Endodermal cell (in vitro differentiated cells): ENCODE data around the gene FAM89B. TPM values are rescaled to one million over a fixed set of nuclear protein-coding genes. Genes with fewer than 3 reads are reported as not detected.
A peak's percentile ranks its signal among the peaks of the same experiment; 100 is the strongest.

Experiments used
- DNase-seq: peaks from one replicate; pipeline ENCODE4 v3.0.0-alpha.2; 2017
- H3K27ac ChIP-seq: 2 replicates; pipeline ENCODE4 v1.5.1; 2013; ENCODE audit warnings: mild to moderate bottlenecking, low read depth, low read length, moderate library complexity
- H3K27me3 ChIP-seq: 2 replicates; pipeline ENCODE4 v1.6.1; 2013; ENCODE audit warnings: mild to moderate bottlenecking, low read length, moderate library complexity; ENCODE audit not compliant: insufficient read depth, control insufficient read depth, poor library complexity, severe bottlenecking
- H3K36me3 ChIP-seq: 2 replicates; pipeline ENCODE4 v1.7.0; 2013; ENCODE audit warnings: mild to moderate bottlenecking, low read length, moderate library complexity; ENCODE audit not compliant: control insufficient read depth, insufficient read depth
- H3K4me1 ChIP-seq: one replicate; pipeline ENCODE4 v1.7.0; 2013; ENCODE audit warnings: low read length; ENCODE audit not compliant: control insufficient read depth, insufficient read depth
- H3K4me3 ChIP-seq: 2 replicates; pipeline ENCODE4 v1.5.1; 2013; ENCODE audit warnings: mild to moderate bottlenecking, low read length, moderate library complexity
- H3K9ac ChIP-seq: 2 replicates; pipeline ENCODE4 v1.6.1; 2013; ENCODE audit warnings: mild to moderate bottlenecking, low read length, moderate library complexity; ENCODE audit not compliant: poor library complexity, severe bottlenecking; ENCODE audit errors: extremely low read depth
- H3K9me3 ChIP-seq: 2 replicates; pipeline ENCODE4 v1.6.1; 2013; ENCODE audit warnings: mild to moderate bottlenecking, low read length, moderate library complexity; ENCODE audit not compliant: control insufficient read depth
- H3K27ac Mint-ChIP-seq: 2 replicates; pipeline ENCODE4 v1.8.0; 2020; ENCODE audit warnings: mixed read lengths
- H3K27me3 Mint-ChIP-seq: 2 replicates; pipeline ENCODE4 v1.8.0; 2021; ENCODE audit warnings: mild to moderate bottlenecking, mixed read lengths; ENCODE audit not compliant: insufficient read depth
- H3K36me3 Mint-ChIP-seq: 2 replicates; pipeline ENCODE4 v1.8.0; 2020; ENCODE audit warnings: low read depth, mixed read lengths
- H3K4me1 Mint-ChIP-seq: 2 replicates; pipeline ENCODE4 v1.8.0; 2020; ENCODE audit warnings: mixed read lengths
- H3K4me3 Mint-ChIP-seq: 2 replicates; pipeline ENCODE4 v1.8.0; 2020; ENCODE audit warnings: mild to moderate bottlenecking, moderate library complexity, mixed read lengths
- H3K9me3 Mint-ChIP-seq: 2 replicates; pipeline ENCODE4 v1.8.0; 2020; ENCODE audit warnings: mild to moderate bottlenecking, mixed read lengths
- WGBS, 2 experiments: methylation state at CpG; one replicate each; pipeline versions ENCODE4 v1.1.5 to v1.1.7; 2013; ENCODE audit warnings: missing lambda C conversion rate in 2 of 2, mixed read lengths in 1 of 2; ENCODE audit not compliant: insufficient coverage in 1 of 2, insufficient read length in 1 of 2; 5-methylcytosine and 5-hydroxymethylcytosine counted together
- total RNA-seq, 2 donors: library from RNA; stranded (reverse); fragmentation: NEBNext Ultra II Directional in 1 of 2; extraction: Animal tissue kit (Norgen Biotek cat#: 25700) in 1 of 2; gene quantifications; 2 replicates in 1 of 2; 3 replicates in 1 of 2; pipeline ENCODE4 v1.2.1, GENCODE V29; 2021
- TF ChIP-seq, protein P1 (sequence below): fragments of 200-600 bp; sonication (generic); conservative IDR thresholded peaks from 2 replicates; pipeline ENCODE4 v1.5.0; 2021; ENCODE audit warnings: antibody characterized with exemption, mild to moderate bottlenecking

Gene FAM89B
- total RNA-seq, 2 donors from 2014 or later: 23.3 to 24.9 TPM

GRCh38 chr11:65611028-65611757 is 38.9 kb downstream of the FAM89B start:
- H3K27me3 ChIP-seq: no peaks in the 10 kb centered on the region
- 70 to 74% methylated on average over 3 to 9 of the region's 10 CpGs for WGBS, 2 experiments
- peaks cover 28% of the 10 kb centered on the region for H3K36me3 Mint-ChIP-seq
- no peaks in the 10 kb centered on the region for H3K9me3 Mint-ChIP-seq
- no peak overlapping the region for H3K27ac ChIP-seq
- H3K36me3 ChIP-seq: peaks cover 30% of the 10 kb centered on the region
- H3K27ac Mint-ChIP-seq: no peak overlapping the region
- no peak for DNase-seq
- H3K4me3 Mint-ChIP-seq: no peak overlapping the region
- peaks cover 2% of the 10 kb centered on the region for H3K27me3 Mint-ChIP-seq
- peaks cover 3% of the 10 kb centered on the region for H3K4me1 ChIP-seq
- TF ChIP-seq, protein P1, sequence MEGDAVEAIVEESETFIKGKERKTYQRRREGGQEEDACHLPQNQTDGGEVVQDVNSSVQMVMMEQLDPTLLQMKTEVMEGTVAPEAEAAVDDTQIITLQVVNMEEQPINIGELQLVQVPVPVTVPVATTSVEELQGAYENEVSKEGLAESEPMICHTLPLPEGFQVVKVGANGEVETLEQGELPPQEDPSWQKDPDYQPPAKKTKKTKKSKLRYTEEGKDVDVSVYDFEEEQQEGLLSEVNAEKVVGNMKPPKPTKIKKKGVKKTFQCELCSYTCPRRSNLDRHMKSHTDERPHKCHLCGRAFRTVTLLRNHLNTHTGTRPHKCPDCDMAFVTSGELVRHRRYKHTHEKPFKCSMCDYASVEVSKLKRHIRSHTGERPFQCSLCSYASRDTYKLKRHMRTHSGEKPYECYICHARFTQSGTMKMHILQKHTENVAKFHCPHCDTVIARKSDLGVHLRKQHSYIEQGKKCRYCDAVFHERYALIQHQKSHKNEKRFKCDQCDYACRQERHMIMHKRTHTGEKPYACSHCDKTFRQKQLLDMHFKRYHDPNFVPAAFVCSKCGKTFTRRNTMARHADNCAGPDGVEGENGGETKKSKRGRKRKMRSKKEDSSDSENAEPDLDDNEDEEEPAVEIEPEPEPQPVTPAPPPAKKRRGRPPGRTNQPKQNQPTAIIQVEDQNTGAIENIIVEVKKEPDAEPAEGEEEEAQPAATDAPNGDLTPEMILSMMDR: no peak
- H3K4me3 ChIP-seq: no peak overlapping the region
- peaks cover 8% of the 10 kb centered on the region for H3K4me1 Mint-ChIP-seq
- no peaks in the 10 kb centered on the region for H3K9me3 ChIP-seq
- no peak overlapping the region for H3K9ac ChIP-seq

- H3K36me3 Mint-ChIP-seq: peaks cover 30% of the 10 kb centered on the region
- H3K9me3 Mint-ChIP-seq: no peaks in the 10 kb centered on the region
- peak overlapping the region; percentile 82 for H3K4me3 Mint-ChIP-seq
Observed at GRCh38 chr11:65611758-65612603, 39.6 kb downstream of the FAM89B start.

DNA sequence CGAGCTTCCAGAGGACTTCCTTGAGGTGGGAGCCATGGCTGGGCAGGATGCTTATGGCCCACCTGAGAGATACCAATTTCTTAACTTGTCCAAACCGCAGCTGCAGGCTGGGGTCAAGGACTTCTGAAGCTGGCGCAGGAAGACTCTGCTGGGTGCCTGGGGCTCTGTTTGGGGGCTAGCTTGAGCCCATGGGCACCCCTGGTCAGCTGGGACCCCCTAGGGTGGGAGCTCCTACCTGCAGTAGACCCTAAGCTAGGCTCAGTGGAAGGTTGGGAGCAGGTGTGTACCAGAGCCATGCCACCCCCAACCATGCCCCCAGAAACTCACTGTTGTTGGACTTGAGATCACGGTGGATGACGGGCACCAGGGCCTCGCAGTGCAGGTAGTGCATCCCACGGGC is 40.4 kb downstream of the FAM89B start:
- H3K9me3 ChIP-seq: no peaks in the 10 kb centered on the region
- 96 to 97% methylated on average over 6 to 7 of the region's 7 CpGs for WGBS, 2 experiments
- H3K27ac ChIP-seq: no peak overlapping the region
- Mint-ChIP-seq H3K27ac (no peak overlapping the region), H3K4me3 (peak overlapping the region; percentile 82), H3K9me3 (no peaks in the 10 kb centered on the region), H3K27me3 (peaks cover 2% of the 10 kb centered on the region), H3K4me1 (peaks cover 12% of the 10 kb centered on the region), H3K36me3 (peaks cover 30% of the 10 kb centered on the region)
- H3K4me1 ChIP-seq: peaks cover 11% of the 10 kb centered on the region
- TF ChIP-seq, protein P1: no peak
- H3K4me3 ChIP-seq: peak overlapping the region; percentile 79
- H3K9ac ChIP-seq: no peak overlapping the region
- H3K36me3 ChIP-seq: peaks cover 35% of the 10 kb centered on the region
- H3K27me3 ChIP-seq: no peaks in the 10 kb centered on the region
- DNase-seq: no peak

More at GRCh38 chr11:65611758-65612603, 39.6 kb downstream of the FAM89B start:
- Histone ChIP-seq H3K27me3 (no peaks in the 10 kb centered on the region), H3K9ac (no peak overlapping the region), H3K4me1 (peaks cover 10% of the 10 kb centered on the region), H3K4me3 (peak overlapping the region; percentile 79), H3K9me3 (no peaks in the 10 kb centered on the region), H3K36me3 (peaks cover 28% of the 10 kb centered on the region), H3K27ac (no peak overlapping the region)
- 86 to 89% methylated on average over 10 to 12 of the region's 12 CpGs for WGBS, 2 experiments
- Mint-ChIP-seq H3K4me1 (peaks cover 12% of the 10 kb centered on the region), H3K27me3 (peaks cover 2% of the 10 kb centered on the region), H3K27ac (no peak overlapping the region)
- no peak for DNase-seq
- TF ChIP-seq, protein P1: no peak
